ENCODE results near the gene WASHC4.

The WASHC4 gene

DNA sequence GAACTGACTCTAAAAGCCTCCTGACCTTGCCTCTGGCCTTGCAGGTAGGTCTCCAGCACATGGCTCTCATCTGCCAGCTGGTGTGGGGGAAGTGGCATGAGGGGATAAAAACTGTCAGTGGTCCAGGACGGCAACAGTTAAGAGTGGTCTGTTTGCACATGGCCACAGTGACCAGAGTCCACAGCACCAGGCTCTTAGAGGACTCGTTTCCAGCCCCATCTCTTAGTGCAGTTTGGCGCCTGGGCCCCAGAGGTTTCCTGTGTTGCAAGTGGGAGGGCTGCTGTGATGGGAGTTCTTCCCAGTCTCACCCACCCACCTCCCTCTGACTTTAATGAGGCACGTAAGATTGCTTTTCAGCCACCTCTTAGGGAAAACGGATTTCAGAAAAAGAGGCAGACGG lies 91.4 kb downstream of the WASHC4 start:
- no peak overlapping the region for H3K4me3 Mint-ChIP-seq
- peaks cover 9% of the 10 kb centered on the region for H3K36me3 Mint-ChIP-seq (ENCODE audit: low read depth)
- H3K4me1 Mint-ChIP-seq (ENCODE audit: low read depth), result no peaks in the 10 kb centered on the region
- H3K27ac Mint-ChIP-seq, result no peak overlapping the region
- no peaks in the 10 kb centered on the region for H3K9me3 Mint-ChIP-seq
- H3K27me3 Mint-ChIP-seq (ENCODE audit: low read depth), result no peaks in the 10 kb centered on the region

DNA sequence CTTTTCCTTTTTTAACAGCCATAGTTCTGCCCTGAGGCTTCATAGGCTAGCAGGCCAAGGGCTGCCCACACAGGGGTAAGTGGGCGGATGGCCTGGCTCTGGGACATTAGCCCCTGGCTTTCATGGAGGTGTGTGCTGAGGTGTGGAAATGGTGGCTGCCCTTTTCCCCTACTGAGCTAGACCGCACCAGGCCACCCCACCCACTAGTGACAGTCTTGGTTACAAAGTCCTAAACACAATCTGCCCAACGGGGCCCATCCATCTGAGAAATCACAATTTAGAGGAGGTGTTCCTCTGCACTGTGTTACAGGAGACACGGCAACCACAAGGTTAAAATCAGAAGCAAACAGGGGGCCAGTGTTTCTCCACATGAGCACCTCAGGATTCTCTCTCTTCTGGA lies 92.9 kb downstream of the WASHC4 start:
- Mint-ChIP-seq H3K4me1 (ENCODE audit: low read depth) (no peaks in the 10 kb centered on the region), H3K27me3 (ENCODE audit: low read depth) (no peaks in the 10 kb centered on the region), H3K4me3 (no peak overlapping the region), H3K27ac (no peak overlapping the region), H3K9me3 (no peaks in the 10 kb centered on the region), H3K36me3 (ENCODE audit: low read depth) (peaks cover 9% of the 10 kb centered on the region)

DNA sequence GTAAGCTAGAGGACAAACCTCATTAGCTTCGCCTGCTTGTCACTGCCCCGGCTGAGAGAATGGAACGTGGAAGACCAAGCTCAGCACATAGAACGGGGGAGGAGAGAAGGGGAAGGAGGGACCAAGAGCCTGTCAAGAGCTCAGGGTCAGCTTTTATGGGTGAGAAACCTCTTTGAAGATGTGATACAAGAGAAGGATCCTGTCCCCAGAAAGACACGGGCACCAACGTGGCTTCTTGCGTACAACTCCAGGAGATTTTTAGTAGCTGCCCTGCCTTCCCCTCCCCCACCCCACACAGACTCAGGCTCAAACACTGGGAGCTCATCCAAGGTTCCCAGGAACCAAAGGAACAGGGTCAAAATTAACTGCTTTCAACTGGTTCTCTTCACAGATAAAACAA lies 93.8 kb downstream of the WASHC4 start:
- Mint-ChIP-seq H3K36me3 (ENCODE audit: low read depth) (peaks cover 12% of the 10 kb centered on the region), H3K4me3 (no peak overlapping the region), H3K27ac (no peak overlapping the region), H3K4me1 (ENCODE audit: low read depth) (no peaks in the 10 kb centered on the region), H3K27me3 (ENCODE audit: low read depth) (no peaks in the 10 kb centered on the region), H3K9me3 (no peaks in the 10 kb centered on the region)

DNA sequence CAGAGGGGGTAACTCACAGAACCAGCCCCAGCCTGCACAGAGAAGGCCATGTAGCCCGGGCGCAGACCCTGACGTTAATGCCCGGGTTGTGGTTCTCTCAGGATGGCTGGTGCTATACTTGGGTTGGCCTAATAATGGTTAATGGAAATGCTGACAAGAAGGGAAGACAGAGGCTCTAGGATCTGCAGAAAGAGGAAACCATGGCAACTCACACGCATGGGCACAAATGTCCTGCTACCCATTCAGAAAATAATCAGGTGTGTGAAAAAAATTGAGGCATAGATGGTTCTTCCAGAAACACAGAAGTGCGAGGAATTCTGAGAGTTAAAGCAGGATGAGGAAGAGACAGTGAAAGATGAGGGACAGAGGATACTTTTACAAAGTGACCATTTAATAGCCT lies 94.7 kb downstream of the WASHC4 start:
- Mint-ChIP-seq H3K9me3 (no peaks in the 10 kb centered on the region), H3K4me1 (ENCODE audit: low read depth) (no peaks in the 10 kb centered on the region), H3K27ac (no peak overlapping the region), H3K4me3 (no peak overlapping the region), H3K27me3 (ENCODE audit: low read depth) (no peaks in the 10 kb centered on the region), H3K36me3 (ENCODE audit: low read depth) (peaks cover 13% of the 10 kb centered on the region)

DNA sequence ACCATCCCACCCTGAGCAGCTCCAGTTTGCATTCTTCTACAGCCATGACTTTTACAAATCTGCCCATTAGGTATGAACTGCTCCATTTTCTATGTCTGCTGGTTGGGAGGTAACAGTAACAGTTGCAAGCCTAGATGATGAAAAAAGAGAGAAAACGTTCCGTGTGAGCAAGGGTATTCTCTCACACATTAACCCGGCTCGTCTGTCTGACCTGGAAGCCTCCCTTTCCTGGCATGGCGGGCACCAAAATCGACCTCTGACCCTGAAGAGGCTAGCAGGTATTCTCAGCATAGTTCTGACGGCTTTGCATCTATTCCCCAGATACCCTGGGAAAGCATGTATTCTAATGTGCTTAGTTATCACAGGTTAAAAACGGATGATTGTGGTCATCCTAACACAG lies 96.6 kb downstream of the WASHC4 start:
- Mint-ChIP-seq H3K4me3 (no peak overlapping the region), H3K9me3 (no peaks in the 10 kb centered on the region), H3K27ac (no peak overlapping the region), H3K27me3 (ENCODE audit: low read depth) (no peaks in the 10 kb centered on the region), H3K4me1 (ENCODE audit: low read depth) (no peaks in the 10 kb centered on the region), H3K36me3 (ENCODE audit: low read depth) (peaks cover 18% of the 10 kb centered on the region)

GRCh38 chr12:105204916-105205315 lies 97.4 kb downstream of the WASHC4 start:
- Mint-ChIP-seq H3K9me3 (no peaks in the 10 kb centered on the region), H3K4me1 (ENCODE audit: low read depth) (no peaks in the 10 kb centered on the region), H3K27ac (no peak overlapping the region), H3K4me3 (no peak overlapping the region), H3K27me3 (ENCODE audit: low read depth) (no peaks in the 10 kb centered on the region), H3K36me3 (ENCODE audit: low read depth) (peaks cover 18% of the 10 kb centered on the region)

DNA sequence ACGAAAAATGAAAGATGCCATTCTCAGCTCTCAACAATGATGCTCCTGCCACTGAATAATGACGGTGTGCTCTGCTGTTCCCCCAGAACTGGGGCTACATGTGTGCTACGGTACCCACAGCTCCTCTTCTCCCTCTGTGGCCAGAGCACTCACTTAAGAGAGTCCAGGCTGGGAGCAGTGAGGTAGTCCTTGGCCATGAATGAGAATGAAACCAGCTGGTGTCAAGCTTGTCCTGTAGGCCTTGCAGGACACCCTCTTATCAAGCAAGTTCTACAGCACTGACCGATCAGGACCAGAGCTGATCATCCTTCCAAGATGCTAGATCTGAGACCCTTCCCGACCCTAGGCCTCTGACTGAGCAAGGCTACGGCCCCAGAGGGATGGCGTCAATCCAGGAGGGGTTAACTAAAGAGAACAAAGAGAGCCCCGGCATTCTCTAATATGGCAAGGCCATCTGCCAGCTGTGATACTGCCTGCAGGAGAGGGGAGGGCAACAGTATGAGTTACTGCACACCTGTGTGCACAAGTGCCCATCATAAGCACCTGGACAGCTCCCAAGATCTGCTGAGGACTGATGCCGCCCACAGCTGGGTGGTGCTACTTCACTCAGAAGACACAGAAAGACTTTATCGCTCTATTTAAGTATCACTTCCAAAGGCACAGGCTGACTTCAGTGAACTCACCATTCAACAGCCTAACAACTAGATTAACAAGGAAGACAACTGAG lies 98.0 kb downstream of the WASHC4 start:
- H3K27me3 Mint-ChIP-seq (ENCODE audit: low read depth), result no peaks in the 10 kb centered on the region
- H3K4me1 Mint-ChIP-seq (ENCODE audit: low read depth), result no peaks in the 10 kb centered on the region
- no peak overlapping the region for H3K27ac Mint-ChIP-seq
- H3K4me3 Mint-ChIP-seq, result no peak overlapping the region
- H3K36me3 Mint-ChIP-seq (ENCODE audit: low read depth), result peaks cover 18% of the 10 kb centered on the region
- no peaks in the 10 kb centered on the region for H3K9me3 Mint-ChIP-seq

- Mint-ChIP-seq H3K36me3 (ENCODE audit: low read depth) (peaks cover 23% of the 10 kb centered on the region), H3K4me3 (no peak overlapping the region), H3K27me3 (ENCODE audit: low read depth) (no peaks in the 10 kb centered on the region), H3K4me1 (ENCODE audit: low read depth) (no peaks in the 10 kb centered on the region), H3K9me3 (no peaks in the 10 kb centered on the region), H3K27ac (no peak overlapping the region)
Observed at GRCh38 chr12:105206686-105207374, 99.3 kb downstream of the WASHC4 start.

DNA sequence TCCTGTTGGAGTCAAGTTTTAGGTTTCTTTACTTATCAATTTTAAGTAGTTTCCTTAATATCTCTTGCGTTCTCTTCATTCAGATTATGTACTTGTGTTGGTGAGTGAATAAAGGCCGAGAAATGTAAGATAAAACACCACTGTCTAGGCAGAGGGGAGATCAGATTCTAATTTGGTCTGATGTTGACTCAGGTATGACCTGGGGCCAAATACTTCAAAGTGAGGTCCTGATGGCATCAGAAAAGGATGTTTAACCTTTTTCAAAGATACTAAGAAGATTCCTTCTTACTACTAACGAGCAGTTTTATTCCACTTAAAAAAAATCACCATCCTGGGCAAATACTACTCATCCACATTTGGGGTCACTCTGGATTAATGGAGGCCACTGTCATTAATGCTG lies 101.6 kb downstream of the WASHC4 start:
- Mint-ChIP-seq H3K4me3 (no peak overlapping the region), H3K36me3 (ENCODE audit: low read depth) (peaks cover 24% of the 10 kb centered on the region), H3K4me1 (ENCODE audit: low read depth) (no peaks in the 10 kb centered on the region), H3K27ac (no peak overlapping the region), H3K9me3 (no peaks in the 10 kb centered on the region), H3K27me3 (ENCODE audit: low read depth) (no peaks in the 10 kb centered on the region)

DNA sequence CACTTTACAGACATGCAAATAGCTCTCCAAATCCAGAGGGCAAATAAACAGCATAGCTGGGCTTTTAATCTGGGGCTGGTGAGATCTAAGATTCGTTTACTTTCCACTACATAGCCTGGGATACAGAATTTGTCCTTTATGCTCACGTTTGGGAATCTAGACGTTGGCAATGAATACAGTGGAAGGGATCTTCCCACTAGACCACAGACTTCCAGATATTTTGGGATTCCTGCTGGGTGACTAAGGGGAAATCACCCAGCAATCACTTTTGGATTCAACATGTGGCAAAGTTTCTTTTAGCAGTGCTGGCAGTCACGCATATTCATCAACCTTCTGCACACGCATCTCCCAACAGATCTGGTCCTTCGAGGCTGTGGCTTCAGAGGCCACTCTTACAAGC lies 104.9 kb downstream of the WASHC4 start:
- no peak overlapping the region for H3K27ac Mint-ChIP-seq
- no peaks in the 10 kb centered on the region for H3K4me1 Mint-ChIP-seq (ENCODE audit: low read depth)
- H3K9me3 Mint-ChIP-seq, result no peaks in the 10 kb centered on the region
- H3K27me3 Mint-ChIP-seq (ENCODE audit: low read depth), result no peaks in the 10 kb centered on the region
- H3K36me3 Mint-ChIP-seq (ENCODE audit: low read depth), result peaks cover 26% of the 10 kb centered on the region
- no peak overlapping the region for H3K4me3 Mint-ChIP-seq

- no peaks in the 10 kb centered on the region for H3K4me1 Mint-ChIP-seq (ENCODE audit: low read depth)
- peaks cover 20% of the 10 kb centered on the region for H3K36me3 Mint-ChIP-seq (ENCODE audit: low read depth)
- no peaks in the 10 kb centered on the region for H3K9me3 Mint-ChIP-seq
- H3K4me3 Mint-ChIP-seq, result no peak overlapping the region
- no peaks in the 10 kb centered on the region for H3K27me3 Mint-ChIP-seq (ENCODE audit: low read depth)
- no peak overlapping the region for H3K27ac Mint-ChIP-seq
Observed at GRCh38 chr12:105214148-105214547, 106.6 kb downstream of the WASHC4 start.

DNA sequence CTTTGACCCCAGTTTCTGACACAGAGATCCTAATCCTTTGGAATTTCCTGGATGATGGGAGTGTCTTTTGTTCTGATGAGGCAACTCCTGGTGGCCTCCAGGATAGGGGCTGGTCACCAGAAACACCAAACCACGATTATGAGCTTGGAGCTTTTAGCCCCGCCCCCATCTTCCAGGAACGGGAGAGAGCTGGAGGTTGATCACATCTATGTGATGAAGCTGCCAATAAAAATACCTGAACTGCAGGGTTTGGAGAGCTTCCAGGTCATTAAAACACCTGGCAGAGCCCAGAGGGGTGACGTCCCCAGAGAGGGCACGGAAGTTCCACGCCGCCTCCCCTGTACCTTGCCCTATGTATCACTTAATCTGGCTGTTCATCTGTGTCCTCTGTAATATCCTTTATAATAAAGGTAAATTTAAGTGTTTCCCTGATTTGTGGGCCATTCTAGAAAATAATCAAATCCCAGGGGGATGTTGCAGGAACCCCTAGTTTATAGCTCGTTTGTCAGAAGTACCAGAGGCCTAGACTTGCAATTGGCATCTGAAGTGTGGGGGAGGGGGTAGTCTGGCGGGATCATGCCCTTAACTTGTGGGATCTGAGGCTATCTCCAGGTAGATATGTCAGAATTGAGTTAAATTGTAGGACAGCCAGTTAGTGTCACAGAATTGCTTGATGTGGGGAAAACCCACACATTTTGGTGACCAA lies 107.3 kb downstream of the WASHC4 start:
- H3K27me3 Mint-ChIP-seq (ENCODE audit: low read depth), result no peaks in the 10 kb centered on the region
- peaks cover 20% of the 10 kb centered on the region for H3K36me3 Mint-ChIP-seq (ENCODE audit: low read depth)
- H3K4me1 Mint-ChIP-seq (ENCODE audit: low read depth), result no peaks in the 10 kb centered on the region
- H3K4me3 Mint-ChIP-seq, result no peak overlapping the region
- no peaks in the 10 kb centered on the region for H3K9me3 Mint-ChIP-seq
- H3K27ac Mint-ChIP-seq, result no peak overlapping the region

DNA sequence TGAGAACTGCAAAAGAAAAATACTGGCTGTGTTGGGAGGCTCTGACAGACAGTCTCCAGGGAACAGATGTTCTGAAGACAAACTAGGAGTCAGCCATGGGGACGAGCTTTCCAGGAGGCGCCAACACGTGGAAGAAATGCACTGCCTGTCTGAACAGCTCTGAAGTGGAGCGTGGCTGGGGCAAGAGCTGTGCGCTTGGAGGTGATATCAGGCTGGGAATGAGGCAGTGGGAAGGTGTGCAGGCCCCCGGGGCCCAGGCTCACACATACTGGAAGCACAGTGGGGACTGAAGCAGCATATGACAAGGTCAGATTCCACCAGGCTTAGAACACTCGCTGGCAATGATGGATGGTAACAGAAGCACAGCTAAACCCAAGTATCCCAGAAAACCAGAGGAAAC lies 110.9 kb downstream of the WASHC4 start:
- H3K27ac Mint-ChIP-seq, result no peak overlapping the region
- H3K9me3 Mint-ChIP-seq, result no peaks in the 10 kb centered on the region
- peaks cover 2% of the 10 kb centered on the region for H3K4me1 Mint-ChIP-seq (ENCODE audit: low read depth)
- H3K27me3 Mint-ChIP-seq (ENCODE audit: low read depth), result no peaks in the 10 kb centered on the region
- H3K4me3 Mint-ChIP-seq, result no peak overlapping the region
- peaks cover 30% of the 10 kb centered on the region for H3K36me3 Mint-ChIP-seq (ENCODE audit: low read depth)

Measured in T-helper 1 cell treated with Interleukin-12 subunit alpha and Interleukin-12 subunit beta and Interleukin-4 antibody, amounts not matched to agents 30 μg/mL and 1 μg/mL, for 36 hours (primary cell).